Measurements from ENCODE around the gene DNTT. TPM values are rescaled to one million over a fixed set of nuclear protein-coding genes. Genes with fewer than 3 reads are reported as not detected.

The DNTT gene
- polyA plus RNA-seq, 3 donors = 0.12 to 0.34 TPM; not detected in 1

DNA sequence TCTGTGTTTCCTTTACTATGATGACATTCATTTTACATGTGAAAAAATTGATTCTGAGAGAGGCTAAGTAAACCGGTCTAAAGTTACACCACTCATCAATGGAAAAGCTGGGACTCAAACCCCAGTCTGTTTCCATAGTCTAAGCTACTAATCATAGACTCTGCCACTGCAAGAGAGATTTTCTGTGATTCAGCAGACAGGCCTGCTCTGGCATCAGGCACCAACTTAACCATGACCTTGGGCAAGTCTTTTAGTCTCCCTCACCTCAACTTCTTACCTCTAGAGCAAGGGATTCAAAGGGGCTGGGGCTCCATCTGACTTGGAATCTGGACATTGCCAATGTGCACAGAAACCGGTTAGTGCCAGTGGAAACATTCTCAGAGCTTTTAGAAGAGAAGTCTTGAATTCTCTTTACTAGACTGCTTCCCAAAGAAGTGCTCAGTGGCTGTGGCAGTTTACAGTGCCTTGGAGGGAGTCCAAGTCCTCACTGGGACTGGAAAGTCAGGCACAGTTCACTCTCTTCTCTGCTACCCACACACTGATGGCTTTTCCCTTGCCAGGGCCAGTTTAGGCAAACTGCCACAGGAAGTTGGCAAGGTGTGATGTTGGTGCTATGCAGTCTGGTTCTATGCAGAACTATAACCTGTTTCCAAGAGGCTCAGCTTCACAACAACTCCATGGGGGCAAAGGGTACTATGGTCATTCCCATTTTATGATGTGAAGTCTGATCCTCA lies 28.4 kb upstream of the DNTT start:
- no peak for DNase-seq

DNA sequence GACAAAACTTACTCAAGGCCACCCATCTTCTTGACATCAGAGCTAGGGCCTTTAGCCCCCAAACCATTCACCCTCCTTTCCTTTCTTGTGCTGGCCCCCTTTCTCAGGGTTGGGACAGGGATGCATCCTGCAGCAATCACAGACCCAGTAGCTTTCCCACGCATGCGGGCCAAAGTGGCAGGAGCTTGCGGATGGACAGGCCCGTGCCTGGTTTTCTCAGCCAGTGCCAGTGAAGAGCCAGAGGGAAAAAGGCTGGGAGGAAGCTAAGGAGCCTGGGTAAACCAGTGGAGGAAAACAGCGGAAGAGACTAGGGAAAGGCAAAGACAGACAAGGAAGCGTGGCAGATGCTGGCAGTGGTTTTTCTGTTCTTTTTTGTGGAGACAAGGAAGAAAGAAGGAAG lies 27.8 kb upstream of the DNTT start:
- DNase-seq = no peak

- DNase-seq = no peak
Observed at GRCh38 chr10:96276831-96277230, 27.4 kb upstream of the DNTT start.

- no peak for DNase-seq
Observed at GRCh38 chr10:96279191-96279641, 25.0 kb upstream of the DNTT start.

GRCh38 chr10:96280859-96281258 lies 23.4 kb upstream of the DNTT start:
- DNase-seq = no peak

GRCh38 chr10:96281444-96282029 lies 22.7 kb upstream of the DNTT start:
- no peak for DNase-seq

DNA sequence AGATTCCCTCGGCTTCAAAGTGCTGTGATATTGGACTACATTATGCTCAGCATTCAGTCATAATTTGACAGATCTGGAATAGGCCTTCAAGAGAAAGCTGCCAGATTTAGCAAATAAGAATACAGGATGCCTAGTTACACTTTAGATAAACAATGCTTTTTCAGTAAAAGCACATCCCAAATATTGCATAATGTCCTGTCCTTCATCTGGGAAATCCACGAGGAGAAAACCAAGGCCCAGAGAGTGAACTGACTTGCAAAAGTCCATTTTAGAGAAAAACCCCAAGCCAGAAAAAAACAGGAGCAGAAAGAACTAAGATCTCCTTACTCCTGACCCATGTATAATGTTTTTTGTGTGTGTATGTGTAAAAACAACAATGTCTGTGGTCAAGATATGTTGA lies 20.9 kb upstream of the DNTT start:
- no peak for DNase-seq

DNA sequence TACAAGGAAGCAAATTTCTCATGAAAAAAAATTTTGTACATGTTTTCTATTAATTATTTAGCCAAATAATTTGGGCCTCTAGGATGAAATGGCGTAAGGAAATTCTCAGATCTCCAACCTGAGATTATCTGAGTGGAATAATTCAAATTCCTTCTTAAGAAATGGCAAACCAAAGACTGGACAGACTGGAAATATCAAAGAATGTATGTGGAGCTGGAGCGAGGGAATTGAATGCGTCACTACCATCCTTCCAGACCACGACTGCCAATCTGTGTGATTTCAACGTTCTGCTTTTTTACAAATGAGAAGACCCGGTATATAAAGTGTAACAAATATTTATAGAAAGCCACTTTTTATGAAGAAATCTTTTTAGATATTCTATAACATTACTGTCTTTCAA lies 20.5 kb upstream of the DNTT start:
- peak; percentile 43 for DNase-seq

GRCh38 chr10:96285331-96285752 lies 18.9 kb upstream of the DNTT start:
- DNase-seq = no peak

GRCh38 chr10:96287392-96288105 lies 16.7 kb upstream of the DNTT start:
- peak; percentile 85 for DNase-seq

DNA sequence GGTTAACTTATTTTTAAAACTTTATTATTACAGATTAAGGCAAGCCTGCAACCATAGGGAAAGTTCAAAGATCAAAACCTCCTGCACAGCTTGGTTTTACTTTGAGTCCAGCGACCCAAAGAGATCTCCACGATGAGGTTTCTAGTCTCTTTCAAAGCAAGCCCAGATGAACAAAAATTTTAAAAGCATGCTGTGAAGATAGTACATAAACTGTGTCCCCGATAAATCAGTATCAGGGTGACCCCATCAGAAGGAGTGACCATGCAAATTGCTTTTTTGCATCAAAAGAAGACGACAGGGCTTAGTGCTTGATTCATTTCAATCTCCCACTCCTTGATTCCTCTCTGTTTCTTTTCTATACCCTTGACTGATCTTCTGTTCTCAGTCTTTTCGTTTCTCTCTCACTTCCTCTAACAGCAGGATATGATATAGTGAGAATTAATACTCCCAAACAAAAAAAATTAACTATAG lies 16.0 kb upstream of the DNTT start:
- no peak for DNase-seq

DNA sequence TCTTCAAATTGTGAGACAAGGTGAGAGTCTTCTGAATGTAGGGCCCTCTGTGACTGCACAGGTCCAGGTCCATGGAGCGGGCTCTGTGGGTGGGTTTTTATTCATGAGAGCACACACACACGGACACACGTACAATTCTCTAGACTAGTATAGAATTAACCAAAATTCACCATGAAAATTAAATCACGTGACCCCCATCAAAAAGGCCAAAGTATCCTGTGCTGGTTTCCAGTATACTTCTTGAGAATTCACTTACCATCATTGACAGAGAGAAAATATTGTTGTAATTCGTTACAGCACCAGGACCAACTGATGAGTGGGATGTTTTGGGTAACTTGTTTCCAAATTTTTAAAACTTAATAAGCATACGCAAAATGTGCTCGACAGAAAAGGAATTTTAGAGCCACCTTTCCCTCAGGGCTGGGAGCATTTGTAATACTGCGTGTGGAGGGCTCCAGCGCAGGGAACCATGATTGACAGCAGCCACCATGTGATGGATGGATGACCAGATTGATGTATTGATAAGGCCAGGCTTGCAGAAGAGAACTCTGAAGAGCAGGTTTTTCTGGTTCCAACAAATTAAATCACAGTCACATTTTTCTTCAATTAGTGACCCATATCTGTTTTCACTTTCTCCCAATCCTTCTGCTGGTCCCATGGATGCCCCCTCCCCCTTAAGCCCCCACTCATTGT lies 14.9 kb upstream of the DNTT start:
- no peak for DNase-seq

- DNase-seq = no peak
Observed at GRCh38 chr10:96290368-96291133, 13.7 kb upstream of the DNTT start.

DNA sequence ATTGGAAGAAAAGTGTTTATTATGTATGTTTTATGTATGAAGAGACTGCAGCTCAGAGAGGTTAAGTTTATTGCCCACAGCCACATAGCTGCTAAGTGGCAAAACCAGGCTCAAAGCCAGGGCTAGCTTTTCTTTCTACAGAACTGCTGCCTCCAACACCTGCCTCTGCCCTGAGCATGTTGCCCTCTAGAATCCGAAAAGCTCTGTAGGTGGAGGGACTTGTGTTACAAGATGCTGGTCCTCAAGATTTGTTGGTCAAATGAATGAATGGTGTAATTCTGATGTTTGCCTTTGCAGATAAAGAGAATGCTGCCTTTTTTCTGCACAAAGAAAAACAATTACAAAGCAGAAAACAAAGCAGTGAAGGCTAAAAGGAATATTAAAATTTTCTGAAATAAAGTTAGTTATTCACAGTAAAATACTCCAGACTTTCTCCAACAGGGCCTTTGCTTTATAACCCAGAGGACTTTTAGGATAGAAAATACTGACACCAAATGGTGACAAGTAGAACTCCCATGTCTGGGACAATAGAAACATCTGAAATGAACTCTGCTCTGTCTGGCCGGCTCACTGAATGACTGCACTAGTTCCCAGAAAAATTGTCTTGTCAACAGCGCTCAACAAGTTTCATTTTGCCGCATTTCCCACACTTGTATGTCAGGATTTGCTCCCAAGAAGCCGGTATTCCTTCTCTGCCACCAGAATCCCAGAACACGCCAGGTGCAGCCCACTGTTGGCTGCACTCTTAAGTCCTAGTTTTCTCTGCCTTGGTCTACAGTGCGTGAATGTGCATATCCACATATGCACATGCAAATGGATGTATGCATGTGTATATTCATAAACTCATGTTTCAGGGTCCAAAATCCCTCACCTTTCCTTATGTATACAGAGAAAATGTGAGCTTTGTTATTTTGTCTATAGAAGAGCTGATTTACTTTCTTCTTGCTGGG lies 11.0 kb upstream of the DNTT start:
- peak; percentile 48 for DNase-seq

DNA sequence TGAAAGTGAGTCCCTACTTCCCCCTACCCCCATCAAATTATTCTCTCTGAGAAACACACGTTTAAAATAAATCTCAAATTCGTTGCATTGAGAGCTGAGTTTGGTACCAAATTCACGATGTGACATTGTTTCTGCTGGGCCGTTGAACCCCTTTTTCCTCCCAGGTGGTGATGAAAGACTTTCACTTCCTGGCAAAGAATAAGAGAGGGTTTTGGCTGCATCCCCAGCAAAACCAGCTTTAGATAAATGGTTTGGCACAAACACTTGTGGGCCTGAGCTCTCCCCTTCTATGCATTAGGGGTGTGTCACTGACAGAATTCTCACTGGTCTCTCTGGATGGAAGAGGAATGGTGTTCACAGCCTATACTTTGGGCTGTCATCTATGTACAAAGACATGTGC lies 8.8 kb upstream of the DNTT start:
- no peak for DNase-seq

DNA sequence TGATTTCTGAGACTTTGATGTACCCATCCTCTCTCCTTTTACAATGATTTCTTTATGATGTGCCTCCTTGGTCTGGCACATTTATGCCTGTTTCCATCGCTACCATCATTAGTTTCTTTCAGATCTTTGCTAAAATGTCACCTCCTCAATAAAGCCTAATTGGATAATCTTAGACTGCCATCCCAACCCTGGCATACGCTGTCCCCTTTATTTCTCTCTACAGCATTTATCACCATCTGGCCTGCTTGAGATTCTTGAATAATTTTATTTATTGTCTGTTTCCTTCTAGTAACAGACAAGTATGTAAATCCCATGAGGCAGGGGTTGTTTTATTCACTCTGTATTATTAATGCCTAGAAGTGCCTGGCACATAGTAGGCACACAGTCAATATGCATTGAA lies 6.7 kb upstream of the DNTT start:
- no peak for DNase-seq

DNA sequence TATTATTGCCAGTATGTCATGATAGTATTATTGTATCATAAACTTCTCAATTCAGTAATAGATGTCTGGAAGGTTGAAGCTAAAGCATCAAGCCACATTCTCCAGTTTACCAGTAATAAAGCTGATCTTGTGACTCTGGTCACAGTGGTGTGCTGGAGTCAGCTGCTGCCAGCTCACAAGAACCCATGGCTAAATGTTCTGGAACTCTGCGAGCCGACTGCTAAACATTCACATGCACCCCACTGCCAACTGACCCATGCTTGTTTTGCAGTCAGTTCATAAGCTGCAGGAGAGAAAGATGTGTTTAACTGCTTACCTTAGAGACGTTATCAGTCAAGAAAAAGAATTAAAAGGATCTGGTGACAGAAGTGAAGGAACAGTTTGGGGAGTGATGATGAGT lies 5.9 kb upstream of the DNTT start:
- DNase-seq = no peak

- no peak for DNase-seq
Observed at GRCh38 chr10:96299383-96299782, 4.9 kb upstream of the DNTT start.

GRCh38 chr10:96301616-96302015 lies 2.6 kb upstream of the DNTT start:
- DNase-seq = no peak

DNA sequence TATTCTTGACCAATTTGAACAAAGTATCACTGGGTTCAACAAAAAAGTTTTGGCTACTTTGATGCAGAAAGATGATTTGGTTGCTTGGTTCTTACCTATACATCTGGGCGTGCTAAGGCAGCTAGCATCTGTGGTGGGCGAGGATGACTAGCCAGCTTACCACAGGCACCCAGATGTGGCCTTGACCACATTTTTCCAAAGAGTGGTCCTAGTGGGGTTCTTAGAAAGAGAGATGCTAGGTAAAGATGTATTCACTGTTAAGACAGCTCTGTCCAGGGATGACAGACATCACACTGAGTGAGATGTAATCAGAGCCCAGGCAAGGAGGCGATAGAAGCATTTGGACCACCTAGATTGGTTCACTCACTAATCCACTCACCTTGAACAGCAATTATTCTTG lies 785 bp downstream of the DNTT start:
- DNase-seq = no peak
